Keratinocyte (primary cell): ENCODE data around the gene SDCCAG8.

Source experiments
- CTCF ChIP-seq, 3 experiments: IDR thresholded peaks in 1 of 3; conservative IDR thresholded peaks in 1 of 3; optimal IDR thresholded peaks in 1 of 3; 2 replicates in 2 of 3; 3 replicates in 1 of 3; pipeline versions ENCODE3 to v1.5.1; 2011; ENCODE audit warnings: low read length in 3 of 3, mild to moderate bottlenecking in 3 of 3, moderate library complexity in 2 of 3, control low read depth in 1 of 3, inconsistent platforms in 1 of 3; ENCODE audit not compliant: insufficient read depth in 2 of 3; ENCODE audit errors: extremely low read depth in 1 of 3
- EZH2 ChIP-seq: IDR thresholded peaks from one replicate; pipeline ENCODE4 v1.6.1; 2012; ENCODE audit warnings: inconsistent platforms, mild to moderate bottlenecking, low read length, moderate library complexity

GRCh38 chr1:243535014-243535413 is 279.2 kb downstream of the SDCCAG8 start:
- no peak for TF ChIP-seq CTCF (optimal IDR thresholded peaks at IDR 0.05 in 1 of 3, IDR thresholded peaks at IDR 0.05 in 1 of 3, conservative IDR thresholded peaks at IDR 0.05 in 1 of 3; ENCODE audit: extremely low read depth in 1 of 3, insufficient read depth in 2 of 3, low read length in 3 of 3)
- no peak for TF ChIP-seq EZH2
